ENCODE results near the gene STX1B.

Gene STX1B

GRCh38 chr16:31032736-31033708 is 22.6 kb upstream of the STX1B start, which contains the start of gene STX4:
STX4 (plus strand) TSS chr16:31033558; CDS start chr16:31033806, 248 bp downstream.
- H3K27ac Mint-ChIP-seq: peak within 1 kb of the TSS; percentile 94 to 97 (median 95)
- no peak for TF ChIP-seq CTCF (IDR thresholded peaks at IDR 0.05; ENCODE audit: unreplicated experiment in 3 of 3)
- H3K36me3 Mint-ChIP-seq (ENCODE audit: low read depth): peaks cover 16% of the 10 kb centered on the region
- H3K27me3 Mint-ChIP-seq (ENCODE audit: low read depth): peaks cover 3% of the 10 kb centered on the region
- H3K4me3 Mint-ChIP-seq: peak within 1 kb of the TSS; percentile 92 to 95 (median 94)
- H3K4me1 Mint-ChIP-seq: peaks cover 20% of the 10 kb centered on the region
- no peaks in the 10 kb centered on the region for H3K9me3 Mint-ChIP-seq

GRCh38 chr16:31031276-31031675 is 20.8 kb upstream of the STX1B start:
- peak overlapping the region; percentile 15 to 95 (median 53) for H3K4me3 Mint-ChIP-seq
- H3K4me1 Mint-ChIP-seq: peaks cover 20% of the 10 kb centered on the region
- no peak overlapping the region for H3K27ac Mint-ChIP-seq
- H3K9me3 Mint-ChIP-seq: no peaks in the 10 kb centered on the region
- peaks cover 3% of the 10 kb centered on the region for H3K27me3 Mint-ChIP-seq (ENCODE audit: low read depth)
- peaks cover 7% of the 10 kb centered on the region for H3K36me3 Mint-ChIP-seq (ENCODE audit: low read depth)
- TF ChIP-seq CTCF (IDR thresholded peaks at IDR 0.05; ENCODE audit: unreplicated experiment in 3 of 3): no peak

GRCh38 chr16:31029272-31029671 is 18.8 kb upstream of the STX1B start:
- Mint-ChIP-seq H3K27me3 (ENCODE audit: low read depth) (peaks cover 3% of the 10 kb centered on the region), H3K4me3 (peak overlapping the region in 1 of 3 experiments; percentile 25), H3K4me1 (peaks cover 20% of the 10 kb centered on the region), H3K27ac (no peak overlapping the region), H3K9me3 (no peaks in the 10 kb centered on the region), H3K36me3 (ENCODE audit: low read depth) (peaks cover 2% of the 10 kb centered on the region)
- no peak for TF ChIP-seq CTCF (IDR thresholded peaks at IDR 0.05; ENCODE audit: unreplicated experiment in 3 of 3)

GRCh38 chr16:31025339-31025738 is 14.9 kb upstream of the STX1B start:
- H3K27ac Mint-ChIP-seq: peak overlapping the region in 2 of 3 experiments; percentile 21 to 32
- H3K4me3 Mint-ChIP-seq: no peak overlapping the region
- no peaks in the 10 kb centered on the region for H3K9me3 Mint-ChIP-seq
- peaks cover 5% of the 10 kb centered on the region for H3K4me1 Mint-ChIP-seq
- no peak for TF ChIP-seq CTCF (IDR thresholded peaks at IDR 0.05; ENCODE audit: unreplicated experiment in 3 of 3)
- H3K27me3 Mint-ChIP-seq (ENCODE audit: low read depth): peaks cover 1% of the 10 kb centered on the region
- H3K36me3 Mint-ChIP-seq (ENCODE audit: low read depth): no peaks in the 10 kb centered on the region

- H3K4me1 Mint-ChIP-seq: peaks cover 5% of the 10 kb centered on the region
- no peak overlapping the region for H3K27ac Mint-ChIP-seq
- TF ChIP-seq CTCF (IDR thresholded peaks at IDR 0.05; ENCODE audit: unreplicated experiment in 3 of 3): no peak
- H3K36me3 Mint-ChIP-seq (ENCODE audit: low read depth): no peaks in the 10 kb centered on the region
- H3K27me3 Mint-ChIP-seq (ENCODE audit: low read depth): no peaks in the 10 kb centered on the region
- no peak overlapping the region for H3K4me3 Mint-ChIP-seq
- no peaks in the 10 kb centered on the region for H3K9me3 Mint-ChIP-seq
Observed at GRCh38 chr16:31023627-31024226, 13.3 kb upstream of the STX1B start.
